ENCODE data around the gene CCDC97.
"Not testable (repeated sequence)": the region's sequence is repeated elsewhere in the genome, so short reads cannot be mapped to it uniquely, and the experiment has no call there.

CCDC97 gene

DNA sequence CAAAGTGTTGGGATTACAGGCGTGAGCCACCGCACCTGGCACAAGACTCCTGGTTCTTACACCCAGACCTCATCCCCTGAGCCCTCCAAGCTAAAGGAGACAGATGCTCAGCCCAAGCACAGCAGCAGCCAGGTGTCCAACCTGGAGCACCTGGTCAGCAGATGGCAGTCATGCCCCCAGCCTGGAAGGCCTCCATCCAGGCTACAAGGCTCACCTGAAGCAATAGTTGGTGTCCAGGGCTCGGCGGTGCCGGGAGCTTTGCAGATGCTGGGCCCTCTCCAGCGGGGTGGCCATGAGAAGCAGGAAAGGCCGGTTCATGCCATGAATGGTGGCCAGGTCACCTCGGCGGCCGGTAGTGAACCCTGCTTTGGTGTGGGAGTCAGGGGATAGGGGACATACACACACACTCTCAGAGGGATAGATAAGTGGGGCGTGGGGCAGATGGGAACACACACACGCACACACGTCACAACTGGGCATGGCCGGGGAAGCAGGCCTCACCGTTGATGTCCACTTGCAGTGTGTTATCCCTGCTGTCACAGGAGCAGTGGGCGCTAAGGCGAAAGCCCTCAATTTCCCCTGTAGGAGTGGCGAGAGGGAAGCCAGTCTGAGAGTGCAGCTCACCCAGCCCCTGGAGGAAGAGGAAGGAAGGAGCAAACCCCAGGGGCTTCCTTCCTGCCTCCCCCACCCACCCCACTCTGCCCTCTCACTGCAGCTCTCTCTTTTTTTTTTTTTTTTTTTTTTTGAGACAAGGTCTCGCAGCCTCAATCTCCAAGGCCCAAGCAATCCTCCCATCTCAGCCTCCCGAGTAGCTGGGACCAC lies 31.9 kb downstream of the CCDC97 start:
- no peaks in the 10 kb centered on the region for H3K9me3 Mint-ChIP-seq
- TF ChIP-seq, protein P1, sequence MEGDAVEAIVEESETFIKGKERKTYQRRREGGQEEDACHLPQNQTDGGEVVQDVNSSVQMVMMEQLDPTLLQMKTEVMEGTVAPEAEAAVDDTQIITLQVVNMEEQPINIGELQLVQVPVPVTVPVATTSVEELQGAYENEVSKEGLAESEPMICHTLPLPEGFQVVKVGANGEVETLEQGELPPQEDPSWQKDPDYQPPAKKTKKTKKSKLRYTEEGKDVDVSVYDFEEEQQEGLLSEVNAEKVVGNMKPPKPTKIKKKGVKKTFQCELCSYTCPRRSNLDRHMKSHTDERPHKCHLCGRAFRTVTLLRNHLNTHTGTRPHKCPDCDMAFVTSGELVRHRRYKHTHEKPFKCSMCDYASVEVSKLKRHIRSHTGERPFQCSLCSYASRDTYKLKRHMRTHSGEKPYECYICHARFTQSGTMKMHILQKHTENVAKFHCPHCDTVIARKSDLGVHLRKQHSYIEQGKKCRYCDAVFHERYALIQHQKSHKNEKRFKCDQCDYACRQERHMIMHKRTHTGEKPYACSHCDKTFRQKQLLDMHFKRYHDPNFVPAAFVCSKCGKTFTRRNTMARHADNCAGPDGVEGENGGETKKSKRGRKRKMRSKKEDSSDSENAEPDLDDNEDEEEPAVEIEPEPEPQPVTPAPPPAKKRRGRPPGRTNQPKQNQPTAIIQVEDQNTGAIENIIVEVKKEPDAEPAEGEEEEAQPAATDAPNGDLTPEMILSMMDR (IDR thresholded peaks at IDR 0.05): no peak

GRCh38 chr19:41344162-41344561 lies 34.2 kb downstream of the CCDC97 start:
- no peak overlapping the region for H3K27ac Mint-ChIP-seq

More for the DNA sequence above, 31.9 kb downstream of the CCDC97 start:
- no peak overlapping the region for H3K27ac Mint-ChIP-seq
- H3K4me1 Mint-ChIP-seq: no peaks in the 10 kb centered on the region
- no peak for DNase-seq
- no peak overlapping the region for H3K4me3 Mint-ChIP-seq
- peaks cover 47% of the 10 kb centered on the region for H3K36me3 Mint-ChIP-seq (ENCODE audit: low read depth)
- H3K27me3 Mint-ChIP-seq (ENCODE audit: low read depth, poor library complexity): no peaks in the 10 kb centered on the region

GRCh38 chr19:41346916-41347315 lies 36.9 kb downstream of the CCDC97 start:
- peaks cover 17% of the 10 kb centered on the region for H3K4me1 Mint-ChIP-seq
- H3K36me3 Mint-ChIP-seq (ENCODE audit: low read depth): peaks cover 38% of the 10 kb centered on the region
- not testable (repeated sequence) for DNase-seq; H3K4me3 Mint-ChIP-seq; H3K27ac Mint-ChIP-seq; H3K9me3 Mint-ChIP-seq; H3K27me3 Mint-ChIP-seq (ENCODE audit: low read depth, poor library complexity)

More at GRCh38 chr19:41344162-41344561, 34.2 kb downstream of the CCDC97 start:
- peaks cover 52% of the 10 kb centered on the region for H3K36me3 Mint-ChIP-seq (ENCODE audit: low read depth)
- H3K27me3 Mint-ChIP-seq (ENCODE audit: low read depth, poor library complexity): no peaks in the 10 kb centered on the region
- H3K4me3 Mint-ChIP-seq: no peak overlapping the region
- DNase-seq: no peak
- no peaks in the 10 kb centered on the region for H3K4me1 Mint-ChIP-seq
- TF ChIP-seq, protein P1 (IDR thresholded peaks at IDR 0.05): no peak
- no peaks in the 10 kb centered on the region for H3K9me3 Mint-ChIP-seq

DNA sequence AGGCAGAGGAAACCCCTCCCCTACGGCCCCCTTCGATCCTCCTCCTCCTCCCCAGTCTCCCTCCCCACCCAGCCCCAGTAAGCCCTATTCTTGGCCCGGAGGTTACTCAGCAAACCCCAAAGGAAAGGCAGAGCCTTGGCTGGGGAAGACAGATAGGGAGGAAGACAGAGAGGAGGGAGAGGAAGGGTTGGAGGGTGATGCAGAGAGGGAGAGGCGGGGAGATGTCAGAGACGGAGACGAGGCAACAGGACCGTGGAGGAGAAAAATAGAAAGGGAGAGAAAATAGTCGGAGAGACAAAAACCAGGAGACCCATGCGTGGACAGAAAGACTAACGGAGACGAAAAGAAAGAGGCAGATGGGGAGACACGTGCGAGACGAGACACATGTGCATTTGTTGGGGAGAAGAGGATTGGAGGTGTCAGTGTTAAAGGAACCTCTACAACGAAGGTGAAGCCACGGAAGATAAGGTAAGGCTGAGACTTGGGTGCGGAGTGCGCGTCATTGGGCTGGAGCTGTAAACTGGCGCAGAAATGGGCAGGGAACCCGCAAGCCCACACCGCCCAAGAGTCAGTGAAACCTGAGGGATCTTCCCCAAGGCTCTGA lies 40.9 kb downstream of the CCDC97 start:
- Mint-ChIP-seq H3K27ac (peak overlapping the region; percentile 42), H3K9me3 (no peaks in the 10 kb centered on the region)
- no peak for DNase-seq

DNA sequence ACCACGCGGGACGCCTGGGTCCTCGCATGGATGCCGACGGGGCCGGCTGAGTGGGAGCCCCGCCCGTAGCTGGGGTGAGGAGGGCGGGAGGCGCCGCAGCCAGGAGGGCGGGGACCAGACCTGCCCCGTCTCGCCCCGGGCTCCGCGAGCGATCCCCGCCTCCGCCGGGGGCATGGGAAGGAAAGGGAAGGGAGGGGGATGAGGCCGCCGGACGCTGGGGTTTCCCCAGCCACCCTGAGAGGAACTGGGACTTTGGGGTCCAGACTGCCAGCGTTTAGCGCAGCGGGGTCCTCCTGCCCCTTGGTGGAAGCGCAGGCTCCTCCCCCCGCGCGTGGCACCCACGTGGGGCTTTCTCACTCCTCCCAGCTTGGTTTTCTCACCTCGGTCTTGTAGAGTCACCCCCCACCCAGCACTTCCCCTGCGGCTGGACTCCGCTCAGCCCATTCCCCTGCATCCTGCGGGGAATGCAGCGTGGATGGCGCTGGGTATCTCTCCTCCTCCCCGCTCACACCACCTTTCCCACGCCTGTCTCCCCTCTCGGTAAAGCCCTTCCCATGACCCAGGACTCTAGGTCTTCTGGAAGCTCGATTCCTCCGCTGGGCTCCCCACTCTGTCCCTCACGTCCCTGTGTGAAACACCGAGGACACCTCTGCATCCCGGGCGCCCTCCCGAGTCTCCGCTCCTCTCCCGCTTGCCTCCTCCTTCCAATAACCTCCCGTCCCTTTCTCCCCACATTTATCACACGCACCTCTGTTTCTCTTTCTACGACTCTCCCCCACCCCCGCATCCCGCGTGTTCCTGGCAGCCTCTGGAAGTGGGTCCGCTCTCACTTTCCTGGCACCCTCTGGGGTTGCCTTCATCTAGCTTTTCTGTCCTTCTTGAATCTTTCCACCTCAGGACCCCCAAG lies 41.6 kb downstream of the CCDC97 start:
- peak; percentile 67 for DNase-seq
- TF ChIP-seq, protein P1 (IDR thresholded peaks at IDR 0.05): no peak
- Mint-ChIP-seq H3K4me3 (peak overlapping the region; percentile 88), H3K4me1 (peaks cover 35% of the 10 kb centered on the region), H3K9me3 (no peaks in the 10 kb centered on the region), H3K27ac (no peak overlapping the region), H3K36me3 (ENCODE audit: low read depth) (peaks cover 13% of the 10 kb centered on the region), H3K27me3 (ENCODE audit: low read depth, poor library complexity) (peaks cover 7% of the 10 kb centered on the region)

More for the DNA sequence above, 40.9 kb downstream of the CCDC97 start:
- peak overlapping the region; percentile 88 for H3K4me3 Mint-ChIP-seq
- TF ChIP-seq, protein P1 (IDR thresholded peaks at IDR 0.05): no peak
- peaks cover 35% of the 10 kb centered on the region for H3K4me1 Mint-ChIP-seq
- H3K27me3 Mint-ChIP-seq (ENCODE audit: low read depth, poor library complexity): peaks cover 7% of the 10 kb centered on the region
- H3K36me3 Mint-ChIP-seq (ENCODE audit: low read depth): peaks cover 17% of the 10 kb centered on the region

- H3K4me3 Mint-ChIP-seq: peak overlapping the region; percentile 88
- no peak for DNase-seq
- TF ChIP-seq, protein P1 (IDR thresholded peaks at IDR 0.05): no peak
- H3K27me3 Mint-ChIP-seq (ENCODE audit: low read depth, poor library complexity): peaks cover 7% of the 10 kb centered on the region
- H3K36me3 Mint-ChIP-seq (ENCODE audit: low read depth): peaks cover 9% of the 10 kb centered on the region
- H3K4me1 Mint-ChIP-seq: peaks cover 35% of the 10 kb centered on the region
- no peak overlapping the region for H3K27ac Mint-ChIP-seq
- H3K9me3 Mint-ChIP-seq: no peaks in the 10 kb centered on the region
These were observed 42.3 kb downstream of the CCDC97 start for GRCh38 chr19:41352279-41352608.
